GM18502 (cell line): ENCODE measurements around the gene MARK3.

ENCODE experiments used
- ATAC-seq: cut with Tn5 transposase; IDR thresholded peaks from one replicate; pipeline ENCODE4 v1.9.1; 2021; ENCODE audit warnings: mild to moderate bottlenecking; ENCODE audit not compliant: unreplicated experiment, poor library complexity

Gene MARK3

GRCh38 chr14:103544388-103545218 lies 159.4 kb downstream of the MARK3 start:
- ATAC-seq = no peak

GRCh38 chr14:103545219-103545914 lies 160.2 kb downstream of the MARK3 start:
- ATAC-seq = no peak

- ATAC-seq = no peak
Measured at GRCh38 chr14:103545915-103546651, 160.9 kb downstream of the MARK3 start.

GRCh38 chr14:103546652-103547454 lies 161.6 kb downstream of the MARK3 start:
- no peak for ATAC-seq

GRCh38 chr14:103547455-103547940 lies 162.3 kb downstream of the MARK3 start:
- no peak for ATAC-seq

GRCh38 chr14:103547941-103548462 lies 162.8 kb downstream of the MARK3 start:
- ATAC-seq = no peak

- ATAC-seq = no peak
Measured at GRCh38 chr14:103548463-103549351, 163.5 kb downstream of the MARK3 start.

- no peak for ATAC-seq
Measured at GRCh38 chr14:103549361-103550311, 164.4 kb downstream of the MARK3 start.

GRCh38 chr14:103550451-103551337 lies 165.5 kb downstream of the MARK3 start:
- ATAC-seq = no peak

- ATAC-seq = no peak
Measured at GRCh38 chr14:103551338-103551762, 166.1 kb downstream of the MARK3 start.

- ATAC-seq = no peak
Measured at GRCh38 chr14:103552011-103552845, 167.0 kb downstream of the MARK3 start.

GRCh38 chr14:103552846-103553210 lies 167.6 kb downstream of the MARK3 start:
- no peak for ATAC-seq
